ENCODE results near the gene MSH6.

The MSH6 gene

DNA sequence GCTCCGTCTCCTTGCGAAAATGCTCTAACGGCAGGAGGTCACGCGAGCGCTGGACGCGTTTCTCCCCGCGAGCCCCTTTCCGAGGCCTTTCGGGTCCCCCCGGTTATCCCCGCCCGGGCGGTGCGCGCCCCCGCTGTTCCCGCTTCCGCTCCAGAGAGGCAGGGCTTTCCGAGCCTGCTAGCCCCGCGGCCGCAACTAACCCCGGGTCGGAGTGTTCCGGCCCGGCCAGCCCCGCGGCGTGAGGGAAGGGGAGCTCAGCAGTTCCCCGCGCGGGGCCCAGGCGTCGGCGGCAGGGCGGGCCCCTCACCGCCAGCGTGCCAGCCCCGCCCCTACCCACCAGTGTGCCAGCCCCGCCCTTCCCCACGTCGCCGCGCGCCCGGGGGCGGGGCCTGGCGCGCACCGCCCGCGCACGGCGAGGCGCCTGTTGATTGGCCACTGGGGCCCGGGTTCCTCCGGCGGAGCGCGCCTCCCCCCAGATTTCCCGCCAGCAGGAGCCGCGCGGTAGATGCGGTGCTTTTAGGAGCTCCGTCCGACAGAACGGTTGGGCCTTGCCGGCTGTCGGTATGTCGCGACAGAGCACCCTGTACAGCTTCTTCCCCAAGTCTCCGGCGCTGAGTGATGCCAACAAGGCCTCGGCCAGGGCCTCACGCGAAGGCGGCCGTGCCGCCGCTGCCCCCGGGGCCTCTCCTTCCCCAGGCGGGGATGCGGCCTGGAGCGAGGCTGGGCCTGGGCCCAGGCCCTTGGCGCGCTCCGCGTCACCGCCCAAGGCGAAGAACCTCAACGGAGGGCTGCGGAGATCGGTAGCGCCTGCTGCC is at the start of gene MSH6:
MSH6 (plus strand) TSS at position 475 of the 815 bp plus-strand sequence; CDS start at position 564, 89 bp downstream.
- peak; percentile 97 for DNase-seq

DNA sequence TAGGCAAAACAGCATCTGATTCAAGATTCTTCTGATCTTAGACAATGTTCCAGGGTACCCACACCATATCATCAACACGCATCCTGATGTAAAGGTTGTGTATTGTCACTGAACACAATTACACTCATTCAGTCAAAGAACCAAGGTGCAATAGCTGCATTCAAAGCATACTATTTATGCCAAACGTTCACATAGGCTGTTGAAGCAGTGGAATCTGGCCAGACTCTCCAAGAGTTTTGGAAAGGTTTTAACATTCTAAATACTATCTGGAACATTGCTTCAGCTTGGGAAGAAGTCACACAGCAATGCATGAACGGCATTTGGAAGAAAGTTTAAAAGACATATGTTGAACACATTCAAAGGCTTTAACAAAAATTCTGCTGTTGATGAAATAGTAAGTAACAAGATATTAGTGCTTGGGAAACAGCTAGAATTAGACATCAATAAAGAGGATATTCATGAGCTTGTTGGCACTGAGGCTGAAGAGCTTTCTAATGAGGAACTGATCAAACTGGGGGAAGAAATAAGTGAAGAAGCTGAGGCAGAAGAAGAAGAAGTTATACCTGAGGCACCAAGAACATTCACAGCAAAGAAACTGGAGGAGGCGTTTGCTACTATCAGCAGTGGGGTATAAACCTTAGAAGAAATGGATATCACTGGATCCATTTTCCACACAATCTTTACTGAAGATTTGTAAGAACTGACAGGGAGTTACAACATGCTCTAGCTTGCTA is 47.6 kb upstream of the MSH6 start:
- DNase-seq, result no peak

DNA sequence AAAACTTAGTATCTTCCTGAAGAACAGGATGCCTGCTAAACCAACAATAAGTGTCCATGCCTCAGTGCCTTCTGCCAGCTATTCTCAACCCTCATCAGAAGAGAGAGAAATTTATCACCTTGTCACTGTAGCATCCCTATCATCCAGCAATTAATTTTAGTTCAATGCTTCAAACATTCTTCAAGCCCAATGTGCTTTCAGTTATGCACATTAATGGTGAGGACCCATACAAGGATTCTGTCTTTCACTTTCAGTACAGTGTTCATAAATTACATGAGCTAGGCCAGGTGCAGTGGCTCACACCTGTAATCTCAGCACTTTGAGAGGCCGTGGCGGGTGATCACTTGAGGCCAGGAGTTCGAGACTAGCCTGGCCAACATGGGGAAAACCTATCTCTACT is 47.0 kb upstream of the MSH6 start:
- DNase-seq, result no peak

GRCh38 chr2:47737191-47737975 is 45.6 kb upstream of the MSH6 start:
- DNase-seq, result no peak

- no peak for DNase-seq
These were observed 44.6 kb upstream of the MSH6 start for GRCh38 chr2:47738331-47738730.

GRCh38 chr2:47741101-47741500 is 41.8 kb upstream of the MSH6 start:
- DNase-seq, result no peak

- no peak for DNase-seq
These were observed 41.3 kb upstream of the MSH6 start for GRCh38 chr2:47741637-47742036.

DNA sequence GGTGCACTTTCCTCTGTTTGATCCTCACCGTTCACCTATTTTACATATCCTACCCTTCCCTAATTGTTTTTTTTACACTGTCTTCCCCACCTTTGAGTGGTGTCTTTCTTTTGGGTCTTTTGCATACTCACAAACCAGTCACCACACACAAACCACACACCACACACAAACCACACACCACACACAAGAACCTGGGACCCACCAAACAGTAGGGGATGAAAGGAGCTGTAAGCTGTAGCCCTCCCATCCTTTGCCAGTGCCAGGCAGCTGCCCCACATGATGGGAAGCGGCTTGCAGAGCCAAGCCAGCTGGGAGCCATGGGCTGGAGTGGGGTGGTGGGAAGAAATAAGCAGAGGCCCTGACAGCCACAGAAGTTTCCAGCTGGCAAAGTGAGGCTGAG is 38.9 kb upstream of the MSH6 start:
- DNase-seq, result no peak

DNA sequence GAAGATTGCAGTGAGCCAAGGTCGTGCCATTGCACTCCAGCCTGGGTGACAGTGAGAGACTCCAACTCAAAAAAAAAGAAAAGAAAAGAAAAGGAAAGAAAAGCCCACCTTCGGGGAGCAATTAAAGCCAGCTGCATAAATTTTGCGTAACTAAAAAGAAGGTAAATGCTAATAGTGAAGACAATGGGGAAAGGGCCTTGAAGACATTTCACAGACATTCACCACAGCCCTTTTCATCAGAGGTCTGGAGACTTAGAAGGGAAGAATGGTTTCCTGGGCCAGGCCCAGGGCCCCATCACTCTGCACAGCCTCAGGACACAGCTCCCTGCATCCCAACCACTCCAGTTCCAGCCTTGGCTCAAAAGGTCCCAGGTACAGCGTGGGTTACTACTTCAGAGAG is 35.1 kb upstream of the MSH6 start:
- no peak for DNase-seq

GRCh38 chr2:47751856-47752414 is 31.0 kb upstream of the MSH6 start:
- DNase-seq, result no peak

DNA sequence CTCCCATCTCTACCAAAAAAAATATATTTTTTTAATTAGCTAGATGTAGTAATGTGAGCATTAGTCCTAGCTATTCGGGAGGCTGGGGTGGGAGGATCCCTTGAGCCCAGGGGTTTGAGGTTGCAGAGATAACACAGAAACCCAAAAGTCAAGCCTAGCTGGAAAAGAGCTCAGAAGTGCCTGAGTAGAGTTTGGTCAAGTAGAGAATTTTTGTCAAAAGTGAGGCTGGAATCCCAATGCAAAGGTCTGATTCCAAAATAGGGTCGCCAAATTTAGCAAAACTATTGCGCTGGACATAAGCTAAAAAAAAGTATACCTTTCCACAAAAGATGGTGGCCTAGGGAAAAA is 15.5 kb upstream of the MSH6 start:
- DNase-seq, result no peak

DNA sequence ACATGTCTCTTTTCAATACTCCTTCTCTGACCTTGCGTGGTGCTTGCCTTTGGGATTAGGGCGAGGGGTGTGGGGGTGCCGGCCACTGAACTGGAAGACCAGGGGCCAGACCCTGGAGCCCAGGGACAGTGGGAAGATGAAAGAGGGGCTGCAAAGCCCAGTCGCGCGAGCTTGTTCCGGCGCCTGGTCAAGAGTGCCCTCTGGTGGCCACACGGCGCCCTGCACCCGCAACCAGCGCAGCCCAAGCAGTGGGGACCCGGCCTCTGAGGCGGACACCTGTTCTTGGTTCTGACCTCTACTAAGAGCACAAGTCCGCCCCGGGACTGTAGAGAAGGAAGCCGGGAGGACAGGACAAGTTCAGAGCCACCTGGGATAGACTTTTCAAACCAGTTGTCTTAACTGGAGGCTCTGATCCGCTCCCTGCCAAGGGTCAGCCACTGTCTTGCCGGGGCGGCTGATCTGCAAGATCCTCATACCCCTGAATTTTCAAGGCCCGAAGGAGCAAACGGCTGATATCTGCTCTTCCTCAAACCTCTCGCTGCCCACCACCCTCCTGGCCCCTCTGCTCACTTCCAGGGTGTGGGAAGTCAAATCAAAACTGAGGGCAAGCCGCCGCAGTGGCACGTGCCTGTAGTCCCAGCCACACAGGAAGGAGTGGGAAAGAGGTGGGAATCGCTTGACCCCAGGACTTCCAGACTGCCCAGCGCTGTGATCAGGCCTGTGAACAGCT is 14.9 kb upstream of the MSH6 start:
- peak; percentile 89 for DNase-seq

- no peak for DNase-seq
These were observed 13.6 kb upstream of the MSH6 start for GRCh38 chr2:47769318-47769717.

DNA sequence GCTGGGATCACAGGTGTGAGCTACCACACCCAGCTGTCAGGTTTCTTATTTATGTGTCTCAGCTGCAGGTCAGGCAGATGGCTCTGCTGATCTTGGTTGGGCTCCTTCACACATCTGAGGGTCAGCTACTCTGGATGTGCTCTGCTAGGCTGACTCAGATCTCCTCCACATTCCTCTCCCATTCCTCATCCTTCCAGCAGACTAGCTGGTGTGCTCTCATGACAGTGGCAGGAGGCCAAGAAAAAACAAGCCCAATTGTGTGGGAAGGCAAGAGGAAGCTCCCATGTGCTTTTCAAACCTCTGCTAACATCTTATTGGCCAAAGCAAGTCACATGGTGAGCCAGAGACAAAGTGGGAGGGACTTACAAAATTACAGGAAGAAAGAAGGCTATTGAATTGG is 11.7 kb upstream of the MSH6 start:
- no peak for DNase-seq

GRCh38 chr2:47772343-47772742 is 10.6 kb upstream of the MSH6 start:
- DNase-seq, result no peak

GRCh38 chr2:47774567-47774966 is 8.4 kb upstream of the MSH6 start:
- DNase-seq, result no peak

- DNase-seq, result no peak
These were observed 5.5 kb upstream of the MSH6 start for GRCh38 chr2:47777277-47777937.

DNA sequence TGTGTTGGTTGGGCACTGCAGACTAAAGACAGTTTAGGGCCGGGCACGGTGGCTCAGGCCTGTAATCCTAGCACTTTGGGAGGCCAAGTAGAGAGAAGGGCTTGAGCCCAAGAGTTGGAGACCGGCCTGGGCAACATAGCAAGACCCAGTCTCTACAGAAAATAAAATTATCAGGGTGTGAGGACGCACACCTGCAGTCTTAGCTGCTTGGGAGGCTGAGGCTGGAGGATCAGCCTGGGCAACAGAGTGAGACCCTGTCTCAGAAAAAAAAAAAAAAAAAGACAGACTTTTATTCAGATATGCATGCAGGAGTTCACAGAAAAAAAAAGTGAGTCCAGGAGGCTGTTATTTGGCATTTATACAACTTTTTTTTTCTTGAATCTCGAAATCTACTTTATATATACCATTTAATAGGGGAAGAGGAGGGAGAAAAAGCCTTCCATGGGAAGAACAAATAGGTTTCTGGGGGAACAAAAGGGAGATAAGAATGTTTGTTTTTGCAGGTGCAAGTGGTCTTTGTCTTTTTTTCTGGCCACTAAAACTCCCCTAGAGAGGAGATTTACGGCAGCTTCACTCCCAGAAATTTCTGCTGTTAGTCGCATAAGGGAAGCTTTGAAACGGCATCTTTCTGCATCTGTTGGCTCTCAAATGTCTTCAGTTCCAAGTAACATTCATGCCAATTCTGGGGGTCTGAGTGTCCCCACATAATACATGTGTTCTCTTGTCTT is 4.1 kb upstream of the MSH6 start:
- no peak for DNase-seq

DNA sequence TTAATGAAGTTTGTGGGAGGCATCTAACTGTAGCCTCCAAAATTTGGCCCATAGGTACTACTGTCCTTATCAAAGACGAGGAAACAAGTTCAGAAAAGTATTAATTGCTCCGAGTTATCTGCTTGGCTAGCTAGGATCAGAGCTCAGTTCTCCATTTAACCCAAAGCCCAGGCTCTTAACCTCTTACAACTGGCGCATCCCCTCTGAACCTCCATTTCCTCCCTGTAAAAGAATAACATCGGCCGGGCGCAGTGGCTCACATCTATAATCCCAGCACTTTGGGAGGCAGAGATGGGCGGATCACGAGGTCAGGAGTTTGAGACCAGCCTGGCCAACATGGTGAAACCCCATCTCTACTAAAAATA is 3.5 kb upstream of the MSH6 start:
- DNase-seq, result no peak

DNA sequence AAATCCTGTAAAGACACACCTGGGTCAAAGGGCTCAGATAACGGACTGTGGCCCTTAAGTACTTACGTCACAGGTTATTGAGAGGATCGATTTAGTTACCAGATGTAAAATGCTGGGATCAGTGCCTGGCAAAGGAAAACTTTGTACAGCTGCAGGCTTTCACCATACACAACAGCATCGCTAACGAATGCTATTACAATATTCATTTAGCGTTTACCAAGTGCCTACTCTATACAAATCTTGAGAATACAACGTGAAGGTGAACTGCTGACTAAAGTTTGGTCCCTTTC is 619 bp upstream of the MSH6 start:
- no peak for DNase-seq

- peak; percentile 74 for DNase-seq
These were observed 774 bp downstream of the MSH6 start for GRCh38 chr2:47783486-47784351.

All from retina (tissue), 1 donor.